Suppressor macrophage treated with lipopolysaccharide for 4 hours (primary cell): ENCODE results near the gene RPE.

Experiments
- DNase-seq: peaks from one replicate; pipeline ENCODE4 v3.0.0-alpha.2; 2020

The RPE gene

GRCh38 chr2:210003359-210003758 lies 921 bp downstream of the RPE start:
- DNase-seq, result peak; percentile 73

- peak; percentile 78 for DNase-seq
Observed at GRCh38 chr2:210004881-210005280, 2.4 kb downstream of the RPE start.

DNA sequence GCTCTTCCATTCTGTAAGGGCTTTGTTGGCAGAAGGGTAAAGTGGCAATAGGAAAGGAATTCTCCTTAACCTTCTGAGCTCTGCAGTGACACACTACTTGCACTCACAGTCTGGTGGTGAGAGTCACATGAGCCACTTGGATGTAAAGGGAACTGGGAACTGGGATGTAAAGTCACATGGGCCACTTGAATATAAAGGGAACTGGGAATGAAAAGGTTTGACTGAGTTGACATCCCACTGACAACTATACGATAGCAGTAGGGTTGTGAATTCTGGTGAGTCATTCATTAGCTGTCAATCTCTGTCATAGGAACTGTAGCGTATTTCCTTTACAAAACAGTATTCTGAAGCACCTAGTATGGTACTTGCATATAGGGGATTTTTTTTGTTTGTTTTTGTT lies 5.5 kb downstream of the RPE start:
- peak; percentile 92 for DNase-seq

DNA sequence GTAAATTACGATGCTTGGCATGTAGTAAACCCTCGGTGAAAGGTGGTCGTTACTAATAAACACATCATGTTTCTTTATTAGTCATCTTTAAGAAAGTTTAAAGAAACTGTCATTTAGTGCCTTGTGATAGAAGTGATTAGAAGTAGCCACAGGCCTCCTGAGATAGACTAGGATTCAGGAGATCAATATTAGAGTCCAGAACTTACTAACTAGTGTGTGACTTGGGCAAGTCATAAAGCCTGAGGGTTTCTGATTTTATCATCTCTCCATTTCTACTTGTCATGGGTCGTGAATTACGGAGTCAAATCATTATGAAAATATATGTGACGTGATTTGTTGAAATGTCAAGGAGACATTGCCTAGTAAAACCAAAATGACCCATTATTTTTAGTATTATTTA lies 6.7 kb downstream of the RPE start:
- DNase-seq, result no peak

GRCh38 chr2:210009896-210010295 lies 7.5 kb downstream of the RPE start:
- DNase-seq, result no peak

GRCh38 chr2:210020138-210020537 lies 17.7 kb downstream of the RPE start:
- no peak for DNase-seq

DNA sequence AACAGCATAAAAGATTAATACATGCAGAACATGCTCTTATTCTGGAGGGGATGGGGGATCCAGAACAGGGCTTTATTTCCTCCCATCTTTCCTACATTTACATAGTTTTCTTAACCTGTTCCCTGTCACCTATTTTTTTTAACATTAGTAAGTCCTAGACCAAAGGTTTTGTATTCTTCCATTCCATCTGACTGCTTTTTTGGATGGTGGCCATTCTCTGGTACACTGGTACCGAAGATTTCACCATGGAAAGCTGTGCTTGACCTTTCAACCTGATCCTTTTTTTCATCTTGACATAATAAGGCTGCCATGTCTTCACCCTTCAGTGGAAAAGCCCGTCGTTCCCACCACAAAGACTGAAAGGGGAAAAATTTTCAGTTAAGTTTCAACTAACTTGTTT lies 20.4 kb downstream of the RPE start:
- DNase-seq, result no peak

GRCh38 chr2:210027608-210028007 lies 25.2 kb downstream of the RPE start:
- DNase-seq, result no peak

DNA sequence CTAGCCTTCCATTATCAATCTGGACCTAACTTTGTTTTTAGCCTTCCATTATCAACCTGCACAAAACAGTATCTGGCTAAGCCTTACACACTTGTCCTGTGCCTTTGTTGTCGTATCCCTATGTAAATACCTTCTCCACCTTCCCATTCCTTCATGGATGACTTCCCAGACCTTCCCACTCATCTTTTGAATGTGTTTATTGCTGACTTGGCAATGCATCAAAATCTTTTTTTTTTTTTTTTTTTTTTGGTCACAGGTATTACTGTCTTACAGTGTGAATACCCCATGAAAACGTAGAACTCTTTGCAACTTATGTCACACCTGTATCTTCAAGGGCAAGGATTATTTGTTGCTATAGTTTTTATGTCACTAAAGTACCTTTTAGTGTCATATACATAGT lies 25.7 kb downstream of the RPE start:
- no peak for DNase-seq

DNA sequence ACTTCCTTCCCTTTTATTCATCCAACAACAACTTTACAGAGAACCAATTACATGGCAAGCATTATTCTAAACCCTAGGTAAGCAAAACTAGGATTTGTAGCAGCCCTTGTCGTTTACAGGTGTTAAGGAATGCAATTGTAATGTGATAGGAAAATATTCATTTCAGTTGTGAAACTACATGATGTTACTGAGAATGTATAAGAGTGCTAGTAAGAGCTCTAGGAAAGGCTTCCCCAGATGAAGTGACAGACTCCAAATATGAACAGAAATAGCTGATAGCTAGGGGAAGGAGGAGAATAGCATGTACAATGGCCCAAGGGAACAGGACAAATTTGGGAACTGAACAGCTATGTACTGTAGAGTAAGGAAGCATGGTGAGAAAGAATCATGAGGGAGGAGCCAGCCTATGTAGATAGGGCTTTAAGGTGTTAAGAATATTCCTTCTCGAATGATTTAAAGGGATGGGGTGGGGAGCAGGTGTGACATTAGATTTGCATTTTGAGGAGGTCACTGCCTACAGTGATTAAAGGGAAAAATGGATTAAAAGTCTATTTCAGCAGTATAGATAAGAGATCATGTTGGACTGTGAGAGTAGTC lies 31.7 kb downstream of the RPE start:
- DNase-seq, result no peak

- DNase-seq, result no peak
Observed at GRCh38 chr2:210035679-210036078, 33.2 kb downstream of the RPE start.

GRCh38 chr2:210038078-210038477 lies 35.6 kb downstream of the RPE start:
- no peak for DNase-seq

- DNase-seq, result peak; percentile 56
Observed at GRCh38 chr2:210046851-210047500, 44.5 kb downstream of the RPE start.

DNA sequence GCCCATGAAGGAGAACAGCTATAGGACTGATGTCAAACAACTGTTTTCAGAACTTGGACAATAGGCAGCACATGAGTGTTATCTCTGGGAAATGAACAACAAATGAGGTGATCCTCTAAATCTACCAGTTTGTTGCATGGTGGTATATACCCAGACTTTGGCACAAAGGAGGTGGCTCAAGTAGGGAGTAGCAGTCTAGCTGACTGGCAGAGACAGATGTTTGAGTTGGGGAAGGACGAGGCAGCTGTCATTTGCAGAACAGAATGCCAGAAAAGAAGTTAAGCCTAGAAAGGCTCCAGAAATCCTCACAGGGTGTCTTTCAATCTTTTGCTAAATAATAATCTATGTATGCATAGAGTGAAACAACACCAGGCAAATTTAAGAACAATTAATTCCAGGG lies 47.4 kb downstream of the RPE start:
- DNase-seq, result no peak

GRCh38 chr2:210050885-210051284 lies 48.4 kb downstream of the RPE start:
- no peak for DNase-seq

GRCh38 chr2:210054696-210055095 lies 52.3 kb downstream of the RPE start:
- no peak for DNase-seq

DNA sequence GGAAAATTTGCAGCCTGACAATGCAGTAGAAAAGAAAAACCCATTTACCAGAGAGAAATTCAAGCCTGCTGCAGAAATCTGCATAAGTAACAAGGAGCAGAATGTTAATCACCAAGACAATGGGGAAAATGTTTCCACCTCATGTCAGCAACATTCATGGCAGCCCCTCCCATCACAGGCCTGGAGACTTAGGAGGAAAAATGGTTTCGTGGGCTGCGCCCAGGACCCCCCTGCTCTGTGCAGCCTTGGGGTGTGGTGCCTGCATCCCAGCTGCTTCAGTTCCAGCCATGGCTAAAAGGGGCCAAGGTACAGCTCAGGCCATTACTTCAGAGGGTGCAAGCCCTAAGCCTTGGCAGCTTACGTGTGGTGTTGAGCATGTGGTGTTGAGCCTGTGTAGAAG lies 53.4 kb downstream of the RPE start:
- no peak for DNase-seq

DNA sequence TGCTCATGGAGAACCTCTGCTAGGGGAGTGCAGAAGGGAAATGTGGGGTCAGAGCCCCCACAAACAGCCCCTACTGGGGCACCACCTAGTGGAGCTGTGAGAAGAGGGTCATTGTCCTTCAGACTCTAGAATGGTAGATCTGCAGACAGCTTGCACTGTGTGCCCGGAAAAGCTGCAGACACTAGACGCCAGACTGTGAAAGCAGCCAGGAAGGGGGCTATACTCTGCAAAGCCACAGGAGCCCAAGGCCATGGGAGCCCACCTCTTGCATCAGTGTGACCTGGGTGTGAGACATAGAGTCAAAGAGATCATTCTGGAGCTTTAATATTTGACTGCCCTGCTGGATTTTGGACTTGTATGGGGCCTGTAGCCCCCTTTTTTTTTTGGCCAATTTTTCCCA lies 60.9 kb downstream of the RPE start:
- no peak for DNase-seq
